ENCODE measurements around the gene PNPLA3.

PNPLA3 gene

DNA sequence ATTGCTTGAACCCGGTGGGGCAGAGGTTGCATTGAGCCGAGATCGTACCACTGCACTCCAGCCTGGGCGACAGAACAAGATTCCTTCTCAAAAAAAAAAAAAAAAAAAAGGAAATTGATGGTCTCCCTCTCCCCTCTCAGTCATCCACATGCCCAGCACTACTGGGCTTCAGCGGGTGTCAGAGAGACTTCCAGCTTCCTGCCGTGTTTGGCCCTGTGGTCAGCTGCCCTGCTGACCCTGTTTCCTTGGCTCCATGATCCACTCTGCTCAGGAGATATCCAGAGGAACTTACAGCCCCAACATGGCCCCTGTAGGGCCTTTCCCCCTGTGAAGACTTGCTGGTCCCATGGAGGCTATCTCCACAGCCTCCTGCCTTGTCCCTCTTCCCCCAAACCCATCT lies 6.1 kb upstream of the PNPLA3 start:
- Histone ChIP-seq H3K4me1 (ENCODE audit: insufficient read depth, low read length, poor library complexity, severe bottlenecking) (no peaks in the 10 kb centered on the region), H3K4me3 (ENCODE audit: low read length, poor library complexity, severe bottlenecking) (no peak overlapping the region), H3K4me2 (ENCODE audit: low read depth, low read length, poor library complexity, severe bottlenecking) (no peak overlapping the region), H4K20me1 (ENCODE audit: insufficient read depth, low read length, poor library complexity, severe bottlenecking) (no peaks in the 10 kb centered on the region), H3K36me3 (ENCODE audit: insufficient read depth, low read length) (no peaks in the 10 kb centered on the region), H3K27me3 (ENCODE audit: insufficient read depth, low read length, poor library complexity, severe bottlenecking) (no peaks in the 10 kb centered on the region), H3K9ac (ENCODE audit: low read depth, low read length, poor library complexity, severe bottlenecking) (no peak overlapping the region), H3K79me2 (ENCODE audit: insufficient read depth, low read length) (no peaks in the 10 kb centered on the region), H3F3A (ENCODE audit: low read depth) (no peaks in the 10 kb centered on the region), H3K9me2 (replicated peaks; ENCODE audit: low read depth, low read length) (no peaks in the 10 kb centered on the region), H3K9me3 (ENCODE audit: insufficient read depth, low read depth, low read length) (no peaks in the 10 kb centered on the region; the same call in 1 of the 2 replicates), H2AFZ (ENCODE audit: low read length) (no peak overlapping the region)
- TF ChIP-seq, protein P1, sequence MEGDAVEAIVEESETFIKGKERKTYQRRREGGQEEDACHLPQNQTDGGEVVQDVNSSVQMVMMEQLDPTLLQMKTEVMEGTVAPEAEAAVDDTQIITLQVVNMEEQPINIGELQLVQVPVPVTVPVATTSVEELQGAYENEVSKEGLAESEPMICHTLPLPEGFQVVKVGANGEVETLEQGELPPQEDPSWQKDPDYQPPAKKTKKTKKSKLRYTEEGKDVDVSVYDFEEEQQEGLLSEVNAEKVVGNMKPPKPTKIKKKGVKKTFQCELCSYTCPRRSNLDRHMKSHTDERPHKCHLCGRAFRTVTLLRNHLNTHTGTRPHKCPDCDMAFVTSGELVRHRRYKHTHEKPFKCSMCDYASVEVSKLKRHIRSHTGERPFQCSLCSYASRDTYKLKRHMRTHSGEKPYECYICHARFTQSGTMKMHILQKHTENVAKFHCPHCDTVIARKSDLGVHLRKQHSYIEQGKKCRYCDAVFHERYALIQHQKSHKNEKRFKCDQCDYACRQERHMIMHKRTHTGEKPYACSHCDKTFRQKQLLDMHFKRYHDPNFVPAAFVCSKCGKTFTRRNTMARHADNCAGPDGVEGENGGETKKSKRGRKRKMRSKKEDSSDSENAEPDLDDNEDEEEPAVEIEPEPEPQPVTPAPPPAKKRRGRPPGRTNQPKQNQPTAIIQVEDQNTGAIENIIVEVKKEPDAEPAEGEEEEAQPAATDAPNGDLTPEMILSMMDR (conservative IDR thresholded peaks at IDR 0.05; ENCODE audit: low read length): no peak
- no peak for TF ChIP-seq EZH2phosphoT487 (IDR thresholded peaks at IDR 0.05; ENCODE audit: borderline replicate concordance)

GRCh38 chr22:43919106-43919973 lies 4.3 kb upstream of the PNPLA3 start:
- no peaks in the 10 kb centered on the region for H3K9me3 ChIP-seq (ENCODE audit: insufficient read depth, low read depth, low read length)
- no peaks in the 10 kb centered on the region for H3K27me3 ChIP-seq (ENCODE audit: insufficient read depth, low read length, poor library complexity, severe bottlenecking)
- H3K79me2 ChIP-seq (ENCODE audit: insufficient read depth, low read length): no peaks in the 10 kb centered on the region
- no peaks in the 10 kb centered on the region for H3K36me3 ChIP-seq (ENCODE audit: insufficient read depth, low read length)
- no peaks in the 10 kb centered on the region for H3K9me2 ChIP-seq (replicated peaks; ENCODE audit: low read depth, low read length)
- H3K9ac ChIP-seq (ENCODE audit: low read depth, low read length, poor library complexity, severe bottlenecking): no peak overlapping the region
- no peak overlapping the region for H3K4me3 ChIP-seq (ENCODE audit: low read length, poor library complexity, severe bottlenecking)
- no peaks in the 10 kb centered on the region for H3F3A ChIP-seq (ENCODE audit: low read depth)
- H3K4me2 ChIP-seq (ENCODE audit: low read depth, low read length, poor library complexity, severe bottlenecking): no peak overlapping the region
- TF ChIP-seq, protein P1 (conservative IDR thresholded peaks at IDR 0.05; ENCODE audit: low read length): no peak
- no peak for TF ChIP-seq EZH2phosphoT487 (IDR thresholded peaks at IDR 0.05; ENCODE audit: borderline replicate concordance)
- no peaks in the 10 kb centered on the region for H3K4me1 ChIP-seq (ENCODE audit: insufficient read depth, low read length, poor library complexity, severe bottlenecking)
- no peak overlapping the region for H2AFZ ChIP-seq (ENCODE audit: low read length)
- no peaks in the 10 kb centered on the region for H4K20me1 ChIP-seq (ENCODE audit: insufficient read depth, low read length, poor library complexity, severe bottlenecking)

- H3K9ac ChIP-seq (ENCODE audit: low read depth, low read length, poor library complexity, severe bottlenecking): no peak overlapping the region
- no peaks in the 10 kb centered on the region for H4K20me1 ChIP-seq (ENCODE audit: insufficient read depth, low read length, poor library complexity, severe bottlenecking)
- no peak overlapping the region for H3K4me2 ChIP-seq (ENCODE audit: low read depth, low read length, poor library complexity, severe bottlenecking)
- no peak for TF ChIP-seq EZH2phosphoT487 (IDR thresholded peaks at IDR 0.05; ENCODE audit: borderline replicate concordance)
- TF ChIP-seq, protein P1 (conservative IDR thresholded peaks at IDR 0.05; ENCODE audit: low read length): no peak
- H3K9me2 ChIP-seq (replicated peaks; ENCODE audit: low read depth, low read length): no peaks in the 10 kb centered on the region
- H3K9me3 ChIP-seq (ENCODE audit: insufficient read depth, low read depth, low read length): no peaks in the 10 kb centered on the region
- H3K4me1 ChIP-seq (ENCODE audit: insufficient read depth, low read length, poor library complexity, severe bottlenecking): no peaks in the 10 kb centered on the region
- no peaks in the 10 kb centered on the region for H3K79me2 ChIP-seq (ENCODE audit: insufficient read depth, low read length)
- no peaks in the 10 kb centered on the region for H3K27me3 ChIP-seq (ENCODE audit: insufficient read depth, low read length, poor library complexity, severe bottlenecking)
- no peak overlapping the region for H3K4me3 ChIP-seq (ENCODE audit: low read length, poor library complexity, severe bottlenecking)
- H3F3A ChIP-seq (ENCODE audit: low read depth): no peaks in the 10 kb centered on the region
- no peaks in the 10 kb centered on the region for H3K36me3 ChIP-seq (ENCODE audit: insufficient read depth, low read length)
- no peak overlapping the region for H2AFZ ChIP-seq (ENCODE audit: low read length)
These were observed 2.2 kb upstream of the PNPLA3 start for GRCh38 chr22:43921370-43921769.

Measured in Loucy (cell line).